Measurements from ENCODE around the gene ITGAD.
"Not testable (repeated sequence)": the region's sequence is repeated elsewhere in the genome, so short reads cannot be mapped to it uniquely, and the experiment has no call there.

ITGAD gene

DNA sequence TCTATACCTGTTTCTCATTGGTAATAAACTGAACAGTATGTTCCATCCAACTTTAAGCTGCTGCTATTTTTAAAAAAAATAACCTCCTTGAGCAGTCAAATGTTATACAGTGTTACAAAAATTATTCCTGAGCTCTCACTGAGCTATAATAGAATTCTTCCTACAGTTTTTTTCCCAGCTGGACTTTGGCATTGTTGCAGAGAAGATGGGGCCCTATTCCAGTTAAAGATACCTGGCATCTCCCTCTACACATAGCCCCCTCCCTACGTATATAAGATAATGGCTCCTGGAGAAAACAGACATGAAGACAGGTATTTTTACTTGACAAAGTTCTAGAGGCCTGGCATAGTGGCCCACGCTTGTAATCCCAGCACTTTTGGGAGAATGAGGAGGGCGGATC is 36.7 kb downstream of the ITGAD start:
- DNase-seq (ENCODE audit: low spot score): no peak

DNA sequence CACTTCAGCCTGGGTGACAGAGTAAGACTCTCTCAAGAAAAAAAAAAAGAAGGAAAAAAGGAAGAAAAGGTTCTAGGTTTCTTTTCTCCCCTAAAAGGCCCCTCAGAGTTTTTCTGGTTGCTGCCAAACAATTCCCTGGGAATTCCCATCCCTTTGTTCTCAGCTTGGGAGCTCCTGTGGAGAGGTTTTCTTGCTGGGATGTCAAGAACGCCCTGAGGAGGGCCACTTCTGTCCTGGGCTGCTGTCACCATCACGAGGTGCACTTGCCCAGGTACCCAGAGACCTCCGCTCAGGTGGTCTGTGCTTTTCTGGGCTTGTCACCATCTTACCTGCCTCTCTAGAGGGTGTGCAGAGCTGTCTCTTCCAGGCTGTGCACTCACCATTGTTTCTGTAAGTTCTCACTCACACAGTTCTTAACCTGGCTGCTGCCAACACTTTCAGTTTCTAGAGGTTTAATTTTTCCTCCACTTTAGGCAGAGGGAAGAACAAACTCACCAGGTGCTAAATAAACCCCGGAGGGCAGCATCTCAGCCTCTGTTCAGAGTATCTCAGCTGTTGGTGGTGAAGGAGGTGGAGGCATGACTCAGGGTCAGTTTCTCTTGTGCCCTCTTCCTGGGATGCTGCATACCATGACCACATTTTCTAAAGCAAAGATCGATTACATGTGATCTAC is 37.4 kb downstream of the ITGAD start:
- no peak for DNase-seq (ENCODE audit: low spot score)

DNA sequence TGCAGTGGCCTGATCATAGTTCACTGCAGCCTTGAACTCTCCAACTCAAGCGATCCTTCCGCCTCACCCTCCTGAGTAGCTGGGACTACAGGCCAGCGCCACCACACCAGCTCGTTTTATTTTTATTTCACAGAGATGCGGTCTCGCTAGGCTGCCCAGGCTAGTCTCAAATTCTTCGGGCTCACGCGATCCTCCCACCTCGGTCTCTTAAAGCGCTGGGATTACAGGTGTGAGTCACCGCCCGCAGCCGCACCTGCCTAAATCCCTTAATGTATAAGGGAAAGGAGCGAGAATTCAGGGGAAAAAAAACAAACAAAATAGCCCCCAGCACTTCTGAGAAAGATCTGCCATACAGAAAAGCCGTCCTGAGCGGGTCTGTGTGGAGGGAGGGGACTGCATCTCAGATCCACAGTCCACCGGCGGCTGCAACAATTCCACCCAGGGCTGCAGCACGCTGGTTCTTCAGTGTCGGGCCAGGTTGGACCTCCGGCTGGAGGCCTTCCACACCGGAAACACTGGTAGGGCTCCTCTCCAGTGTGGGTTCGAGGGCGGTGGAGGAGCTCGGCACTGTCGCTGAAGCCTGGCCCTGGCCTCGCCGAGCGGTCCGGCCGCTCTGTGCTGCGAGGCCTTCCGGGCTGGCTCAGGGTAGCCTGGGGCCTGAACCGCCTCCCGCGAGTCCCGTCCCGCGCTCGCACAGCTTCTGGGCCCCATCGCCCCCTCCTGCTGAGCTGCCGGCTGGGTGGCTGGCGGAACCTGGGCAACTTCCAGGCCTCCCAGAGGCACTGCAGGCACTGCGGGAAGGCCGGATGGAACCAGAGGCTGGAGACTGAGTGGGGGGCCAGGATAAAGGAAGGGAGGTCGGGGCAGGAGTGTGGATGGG is 42.4 kb downstream of the ITGAD start:
- no peak for DNase-seq (ENCODE audit: low spot score)

DNA sequence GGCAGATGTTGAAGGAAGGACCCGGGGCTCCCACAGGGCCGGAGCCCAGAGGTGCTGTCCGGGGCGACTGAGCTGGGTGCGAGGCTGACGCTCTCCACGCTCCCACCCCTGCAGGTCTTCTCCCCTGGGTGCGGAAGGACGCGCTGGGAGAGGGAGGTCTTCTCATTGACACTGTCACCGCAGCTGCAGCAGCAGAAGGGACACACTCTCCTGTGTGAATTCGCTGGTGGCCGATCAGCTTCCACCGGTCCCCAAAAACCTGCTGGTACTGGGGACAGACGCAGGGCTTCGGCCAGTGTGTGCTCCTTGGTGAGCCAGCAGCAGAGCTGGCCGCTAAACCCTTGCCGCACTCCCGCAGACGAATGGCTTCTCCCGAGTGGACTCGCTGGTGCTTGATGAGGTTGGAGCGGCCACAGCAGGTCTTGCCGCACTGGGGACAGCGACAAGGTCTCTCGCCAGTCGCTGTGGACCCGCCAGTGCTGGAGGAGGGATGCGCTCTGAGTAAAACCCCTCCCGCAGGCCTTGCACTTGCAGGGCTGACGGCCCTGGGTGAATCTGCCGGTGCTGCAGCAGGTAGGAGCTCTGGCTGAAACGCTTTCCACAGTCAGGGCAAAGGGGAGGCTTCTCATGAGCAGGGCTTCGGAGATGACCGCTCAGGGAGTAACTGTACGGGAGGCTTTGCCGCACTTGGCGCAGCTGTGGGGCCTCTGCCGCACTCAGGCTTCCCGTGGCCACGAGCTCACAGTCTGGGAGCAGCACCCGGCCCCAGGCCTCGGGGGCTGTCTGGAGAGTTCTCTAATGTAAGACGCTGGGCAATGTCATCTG is 43.3 kb downstream of the ITGAD start:
- no peak for DNase-seq (ENCODE audit: low spot score)

DNA sequence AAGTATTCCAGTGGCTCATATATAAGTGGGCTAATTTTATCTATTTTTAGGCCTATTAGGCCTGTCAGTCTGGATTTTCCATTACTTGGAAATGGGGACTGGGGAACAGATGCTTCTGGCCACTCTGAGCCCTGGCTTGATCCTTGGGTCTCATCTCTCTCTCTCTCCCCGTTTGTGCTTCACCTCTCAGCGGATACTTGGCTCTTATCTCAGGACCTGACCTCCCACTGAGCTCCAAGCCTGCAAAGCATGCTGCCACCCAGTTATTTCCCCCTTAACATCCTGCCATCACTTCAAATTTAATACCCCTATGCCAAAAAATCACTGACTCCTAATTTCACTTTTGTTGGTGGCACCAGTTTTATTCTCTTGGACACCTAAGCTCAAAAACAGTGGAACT is 45.3 kb downstream of the ITGAD start:
- no peak for DNase-seq (ENCODE audit: low spot score)

DNA sequence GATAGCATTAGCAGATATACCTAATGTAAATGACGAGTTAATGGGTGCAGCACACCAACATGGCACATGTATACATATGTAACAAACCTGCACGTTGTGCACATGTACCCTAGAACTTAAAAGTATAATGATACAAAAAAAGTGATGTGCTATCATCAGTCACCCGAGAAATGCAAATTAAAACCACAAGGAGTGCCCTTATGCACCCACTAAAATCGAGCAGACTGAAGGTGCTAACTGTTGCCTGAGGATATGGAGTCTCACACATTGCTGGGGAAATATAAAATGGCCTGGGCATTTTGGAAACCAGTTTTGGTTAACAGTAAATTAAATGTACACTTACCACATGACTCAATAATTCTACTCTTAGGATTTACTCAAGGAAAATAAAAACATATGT is 45.9 kb downstream of the ITGAD start:
- not testable (repeated sequence) for DNase-seq (ENCODE audit: low spot score)

DNA sequence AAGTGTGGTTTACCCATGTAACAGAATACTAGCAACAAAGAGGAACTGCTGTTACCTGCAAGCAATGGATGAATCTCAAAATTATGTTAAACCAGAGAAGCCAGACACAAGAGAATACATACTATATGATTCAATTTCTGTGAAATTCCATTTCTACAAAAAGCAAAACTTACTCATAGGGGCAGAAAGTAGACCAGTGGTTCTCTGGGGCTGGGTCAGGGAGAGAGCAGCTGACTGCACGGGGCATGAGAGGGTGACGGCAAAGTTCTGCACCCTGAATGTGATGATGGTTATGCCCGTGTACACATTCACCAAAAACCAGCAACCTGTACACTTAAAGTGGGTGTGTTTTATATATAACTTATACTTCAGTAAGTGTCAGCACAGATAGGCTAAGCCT is 46.4 kb downstream of the ITGAD start:
- no peak for DNase-seq (ENCODE audit: low spot score)

DNA sequence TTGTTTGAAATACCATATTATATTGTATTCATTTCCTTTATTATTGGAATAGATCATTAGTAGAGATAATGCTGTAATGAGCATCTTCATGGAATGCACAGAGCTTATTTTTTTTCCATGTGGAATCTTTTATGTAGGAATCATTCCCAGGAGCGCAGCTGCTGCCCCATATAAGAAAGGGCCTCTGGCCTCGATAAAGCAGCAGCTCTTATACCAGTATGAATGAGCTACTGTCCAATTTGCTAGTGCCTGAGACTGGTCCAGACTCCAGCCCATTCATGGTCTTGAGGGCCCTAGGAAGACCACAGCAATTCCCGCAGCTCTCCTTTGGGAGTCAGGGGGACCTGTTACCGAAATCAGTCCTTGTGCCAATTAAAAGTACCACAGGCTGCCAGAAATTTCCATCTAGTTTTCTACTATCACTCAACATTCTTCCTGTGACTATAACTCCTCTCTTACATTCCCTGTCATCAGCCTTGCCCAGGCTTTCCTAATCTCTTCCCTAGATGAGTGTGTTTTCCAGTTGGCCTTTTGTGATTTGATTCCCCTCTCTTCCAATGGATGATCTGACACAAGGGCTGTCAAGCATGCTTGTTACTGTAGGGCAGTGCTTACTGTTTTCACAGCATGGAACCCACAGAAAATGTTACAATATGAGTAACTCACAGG is 47.5 kb downstream of the ITGAD start:
- peak; percentile 78 for DNase-seq (ENCODE audit: low spot score)

DNA sequence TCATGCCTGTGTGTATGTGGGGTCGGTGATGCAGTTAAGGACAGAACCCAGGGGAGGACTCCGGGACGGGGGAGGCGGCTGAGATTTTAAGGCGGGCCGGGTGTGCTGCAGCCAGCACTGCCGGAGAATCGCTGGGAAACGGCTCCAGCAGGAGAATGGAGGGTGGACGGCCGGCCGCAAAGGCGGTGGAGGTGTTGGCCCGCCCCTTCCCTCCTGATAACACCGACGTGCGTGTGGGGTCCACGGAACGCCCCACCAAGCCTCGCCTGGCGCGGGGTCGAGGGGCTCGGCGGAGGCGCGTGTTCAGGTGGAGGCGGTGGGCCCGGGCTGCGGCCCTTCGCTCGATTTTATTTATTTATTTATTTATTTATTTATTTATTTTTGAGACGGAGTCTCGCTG is 48.8 kb downstream of the ITGAD start:
- DNase-seq (ENCODE audit: low spot score): no peak

DNA sequence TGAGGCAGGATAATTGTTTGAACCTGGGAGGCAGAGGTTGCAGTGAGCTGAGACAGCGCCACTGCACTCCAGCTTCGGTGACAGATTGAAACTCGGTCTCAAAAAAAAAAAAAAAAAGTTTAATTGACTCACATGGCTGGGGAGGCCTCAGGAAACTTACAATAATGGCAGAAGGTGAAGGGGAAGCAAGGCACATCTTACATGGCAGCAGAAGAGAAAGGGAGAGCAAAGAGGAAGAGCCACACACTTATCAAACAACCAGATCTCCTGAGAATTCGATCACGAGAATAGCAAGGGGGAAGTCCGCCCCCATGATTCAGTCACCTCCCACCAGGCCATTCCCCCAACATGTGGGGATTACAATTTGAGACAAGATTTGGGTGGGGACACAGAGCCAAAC is 52.8 kb downstream of the ITGAD start:
- DNase-seq (ENCODE audit: low spot score): not testable (repeated sequence)

DNA sequence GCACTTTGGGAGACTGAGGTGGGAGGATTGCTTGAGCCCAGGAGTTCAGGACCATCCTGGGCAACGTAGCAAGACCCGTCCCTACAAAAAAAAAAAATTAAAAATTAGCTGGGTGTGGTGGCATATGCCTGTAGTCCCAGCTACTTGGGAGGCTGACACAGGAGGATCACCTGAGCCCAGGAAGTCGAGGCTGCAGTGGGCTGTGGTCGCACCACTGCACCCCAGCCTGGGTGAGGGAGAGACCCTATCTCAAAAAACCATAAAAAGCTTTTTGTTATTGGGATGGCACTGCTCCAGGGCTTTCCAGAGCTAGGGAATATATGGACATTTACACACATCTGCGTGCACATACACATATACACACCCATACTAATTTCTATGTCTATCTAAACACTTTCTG is 58.1 kb downstream of the ITGAD start:
- no peak for DNase-seq (ENCODE audit: low spot score)

DNA sequence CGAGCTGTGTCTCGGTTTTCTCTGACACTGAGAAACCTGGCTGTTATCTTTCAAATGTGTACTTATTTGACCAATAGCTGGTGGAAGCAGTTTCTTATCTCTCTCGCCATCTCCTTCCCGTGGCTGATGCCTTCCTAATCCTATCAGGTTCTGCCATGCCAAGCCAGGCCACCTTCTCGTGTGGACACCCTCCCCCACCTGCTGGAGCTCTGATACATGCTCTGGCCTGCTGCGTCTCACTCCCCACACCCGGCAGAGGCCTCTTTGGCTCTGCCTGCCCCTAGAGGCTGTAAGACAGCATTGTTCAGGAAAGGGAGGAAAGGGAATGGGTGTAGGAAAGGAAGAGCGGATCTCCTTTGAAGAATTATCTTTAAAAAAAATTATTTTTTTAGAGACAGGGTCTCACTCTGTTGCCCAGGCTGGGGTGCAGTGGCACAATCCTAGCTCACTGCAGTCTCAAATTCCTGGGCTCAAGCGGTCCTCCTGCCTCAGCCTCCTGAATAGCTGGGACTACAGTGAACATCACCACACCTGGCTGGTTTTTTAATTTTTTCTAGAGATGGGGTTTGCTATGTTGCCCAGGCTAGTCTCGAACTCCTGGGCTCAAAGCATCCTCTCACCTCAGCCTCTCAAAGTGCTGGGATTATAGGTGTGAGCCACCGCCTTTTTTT is 58.7 kb downstream of the ITGAD start:
- peak; percentile 62 for DNase-seq (ENCODE audit: low spot score)

DNA sequence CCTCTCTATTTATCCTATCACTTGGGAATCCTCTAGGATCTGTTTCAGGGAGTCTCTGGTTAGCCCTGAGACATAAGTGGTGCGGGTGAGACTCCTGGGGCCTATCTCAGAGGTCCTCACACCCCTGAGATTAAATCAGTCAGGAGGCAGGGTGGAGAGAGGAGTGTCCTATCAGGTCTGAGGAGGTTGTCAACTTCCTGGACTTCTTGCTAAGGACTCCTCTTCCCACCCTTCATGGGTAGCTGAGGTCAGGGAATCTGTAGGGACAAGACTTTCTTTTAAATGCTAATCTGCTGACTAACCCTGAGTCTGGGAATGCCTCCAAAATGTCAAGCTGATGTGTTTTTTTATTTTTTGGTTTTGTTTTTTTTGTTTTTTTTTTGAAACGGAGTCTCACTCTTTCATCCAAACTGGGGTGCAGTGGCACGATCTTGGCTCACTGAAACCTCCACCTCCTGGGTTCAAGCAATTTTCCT is 59.5 kb downstream of the ITGAD start:
- peak; percentile 51 for DNase-seq (ENCODE audit: low spot score)

DNA sequence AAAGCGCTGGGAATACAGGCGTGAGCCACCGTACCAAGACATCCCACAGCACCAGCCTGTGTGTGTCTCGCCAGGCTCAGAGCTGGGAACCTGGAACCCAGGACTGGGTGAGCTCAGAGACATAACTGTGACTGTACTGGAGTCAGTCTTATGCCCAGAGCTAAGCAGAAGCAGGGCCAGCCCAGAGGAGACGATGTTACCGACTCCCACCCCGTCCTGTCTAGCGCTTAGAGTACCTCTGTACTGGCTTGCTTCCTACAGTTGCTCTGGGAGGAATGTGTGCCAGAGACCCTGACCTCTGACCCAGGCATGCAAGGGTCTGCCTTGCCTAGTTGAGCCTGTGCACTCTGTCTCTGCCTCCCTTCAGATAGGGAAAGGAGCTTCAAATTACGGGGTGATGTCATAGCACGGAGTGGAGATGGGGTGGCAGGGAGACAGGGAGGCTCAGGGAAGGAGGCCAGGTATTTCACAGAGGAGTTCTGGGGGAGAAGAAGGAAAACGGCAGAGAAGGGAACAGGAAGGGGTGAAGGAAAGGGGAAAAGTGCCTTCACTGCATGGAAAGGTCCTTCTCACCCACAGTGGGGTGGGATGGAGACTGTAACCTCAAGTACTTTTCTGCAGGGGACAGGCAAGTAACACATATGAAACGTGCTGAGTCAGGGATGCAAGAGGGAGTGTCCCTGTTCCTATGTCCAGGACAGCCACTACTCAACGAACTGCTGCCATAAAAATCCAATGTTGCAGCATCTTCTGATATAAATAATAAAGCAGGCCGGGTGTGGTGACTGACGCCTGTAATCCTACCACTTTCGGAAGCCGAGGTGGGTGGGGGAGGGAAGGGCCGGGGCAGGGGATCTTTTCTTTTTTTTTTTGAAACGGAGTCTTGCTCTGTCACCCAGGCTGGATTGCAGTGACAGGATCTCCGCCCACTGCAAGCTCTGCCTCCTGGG is 60.4 kb downstream of the ITGAD start:
- DNase-seq (ENCODE audit: low spot score): no peak

DNA sequence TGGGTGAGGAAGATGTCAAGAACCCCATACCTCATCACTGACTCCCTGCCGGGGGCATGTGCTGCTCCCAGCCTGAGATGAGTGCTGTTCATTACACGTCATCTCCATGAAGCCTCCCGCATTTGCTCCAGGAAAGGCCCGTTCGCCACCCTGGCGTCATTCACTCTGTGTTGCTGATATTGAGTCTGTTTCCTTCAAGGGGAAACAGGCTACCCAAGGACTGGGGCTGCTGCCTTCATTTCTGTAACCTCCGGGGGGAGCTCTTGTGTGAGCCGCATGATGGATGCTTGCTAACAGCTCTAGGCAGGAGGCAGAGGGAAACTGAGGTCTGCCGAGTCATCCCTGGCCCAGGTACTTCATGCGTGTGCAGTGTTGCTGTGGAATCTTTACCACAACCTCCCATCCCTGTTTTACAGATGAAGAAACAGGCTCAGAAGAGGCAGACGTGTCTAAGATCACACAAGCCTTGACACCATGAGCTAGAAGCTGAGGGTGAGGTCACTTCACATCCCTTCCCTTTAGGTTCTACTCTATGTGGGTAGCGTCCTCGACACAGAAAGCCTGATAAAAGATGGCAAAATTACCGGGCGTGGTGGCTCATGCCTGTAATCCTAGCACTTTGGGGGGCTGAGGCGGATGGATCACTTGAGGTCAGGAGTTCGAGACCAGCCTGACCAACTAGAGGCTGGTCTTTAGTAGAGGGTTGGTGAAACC is 62.6 kb downstream of the ITGAD start:
- no peak for DNase-seq (ENCODE audit: low spot score)

DNA sequence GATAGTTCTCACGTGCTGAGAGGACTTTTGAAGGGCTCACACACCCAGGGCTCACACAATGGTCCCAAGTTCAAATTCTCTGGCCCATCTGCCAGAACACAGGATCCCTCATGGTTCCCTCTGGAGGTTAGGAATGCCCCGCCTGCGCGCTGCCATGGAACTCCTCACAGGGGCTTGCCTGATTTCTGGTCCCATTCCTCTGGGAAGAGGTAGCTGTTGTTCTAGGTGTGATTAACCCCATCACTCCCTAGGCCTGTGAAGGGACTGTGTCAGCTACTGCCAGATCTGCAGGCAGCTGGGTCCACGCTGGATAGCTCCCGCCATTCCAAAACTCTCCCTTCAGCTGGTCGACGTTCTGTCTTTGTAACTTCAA is 63.8 kb downstream of the ITGAD start:
- no peak for DNase-seq (ENCODE audit: low spot score)

DNA sequence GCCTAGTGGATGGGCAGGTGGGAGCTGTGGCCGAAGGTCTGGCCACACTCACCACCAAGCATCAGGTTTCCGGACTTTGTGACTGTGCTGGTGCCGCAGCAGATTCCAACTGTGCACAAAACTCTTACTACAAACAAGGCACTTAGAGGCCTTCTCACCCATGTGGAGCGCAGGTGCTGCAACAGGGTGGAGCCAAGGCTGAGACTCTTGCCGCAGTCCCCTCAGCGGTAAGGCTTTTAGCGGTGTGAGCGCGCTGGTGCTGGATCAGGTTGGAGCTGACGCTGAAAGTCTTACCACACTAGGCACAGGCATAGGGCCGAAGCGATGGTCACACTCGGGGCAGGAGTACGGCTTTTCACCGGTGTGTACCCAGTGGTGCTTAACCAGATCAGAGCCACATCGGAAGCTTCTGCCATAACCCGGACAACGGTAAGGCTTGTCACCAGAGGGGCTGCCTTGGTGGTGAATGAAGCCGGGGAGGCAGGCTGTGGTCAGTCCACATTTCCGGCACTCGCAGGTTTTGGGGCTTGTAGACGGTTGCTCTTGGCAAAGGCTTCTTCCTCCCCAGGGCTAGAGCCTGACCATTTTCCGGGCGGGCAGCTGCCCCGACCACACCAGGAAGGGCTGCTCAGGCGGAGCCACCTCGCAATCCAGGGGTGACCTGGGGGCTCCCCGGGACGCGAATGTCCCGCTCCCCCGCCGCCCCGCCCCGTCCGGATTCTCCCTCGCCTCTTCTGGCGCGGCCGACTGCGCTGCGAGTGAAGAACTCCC is 65.1 kb downstream of the ITGAD start:
- peak; percentile 34 for DNase-seq (ENCODE audit: low spot score)

DNA sequence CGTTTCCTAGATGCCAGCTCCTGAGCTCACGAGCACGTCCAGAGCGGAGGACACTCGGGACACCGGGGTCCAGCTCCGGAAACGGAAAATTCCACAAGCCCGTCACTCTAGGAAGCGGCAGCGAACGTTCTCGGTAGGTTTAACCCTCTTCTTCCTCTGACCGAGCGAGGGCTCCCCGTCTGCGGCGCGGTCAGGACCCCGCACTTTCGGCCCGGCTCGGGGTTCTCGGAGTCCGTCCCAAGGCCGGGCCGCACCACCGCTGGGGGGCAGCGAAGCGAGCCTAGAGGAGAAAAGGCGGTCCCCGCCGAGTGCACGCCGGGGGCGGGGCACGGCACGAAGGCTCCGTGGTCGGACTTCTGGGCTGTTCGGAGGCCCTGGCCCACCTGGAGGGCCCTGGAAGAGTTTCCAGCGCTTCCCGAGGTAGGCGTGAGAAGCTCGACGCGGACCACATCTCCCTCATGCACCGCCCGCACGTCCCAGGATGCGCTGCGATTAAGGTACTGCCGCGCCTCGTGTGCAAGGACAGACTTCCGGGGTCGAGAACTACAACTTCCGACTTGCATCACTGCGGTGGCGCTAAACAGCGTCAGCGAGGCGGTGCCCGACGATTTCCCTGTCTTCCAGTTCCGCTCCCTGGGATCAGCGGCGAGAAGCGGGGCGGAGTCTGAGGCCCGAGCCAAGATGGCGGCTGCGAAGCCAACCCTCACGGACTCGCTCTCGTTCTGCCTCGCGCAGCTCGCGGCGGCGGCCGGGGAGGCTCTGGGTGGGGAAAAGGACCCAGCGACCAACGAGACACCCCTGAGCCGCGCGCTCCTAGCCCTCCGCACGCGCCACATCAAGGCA is 65.9 kb downstream of the ITGAD start, which contains the start of gene ARMC5:
Gene ARMC5 (plus strand): TSS at position 658 of the 843 bp plus-strand sequence. CDS start 24 bp downstream, at position 682.
- peak; percentile 98 for DNase-seq (ENCODE audit: low spot score)
